Activated CD4-positive, alpha-beta T cell treated with anti-CD3 and anti-CD28 coated beads, Interleukin-2, amount 10 ng/mL, durations not matched to agents 7 days and 5 days (primary cell): ENCODE data around the gene CEBPZOS. TPM values are rescaled to one million over a fixed set of nuclear protein-coding genes. Genes with fewer than 3 reads are reported as not detected.
A peak's percentile ranks its signal among the peaks of the same experiment; 100 is the strongest.
"Not testable (repeated sequence)": the region's sequence is repeated elsewhere in the genome, so short reads cannot be mapped to it uniquely, and the experiment has no call there.

ENCODE experiments used
- CTCF ChIA-PET: fragments of 350-600 bp; sonication (Branson Sonifier 250); formaldehyde crosslinking; loops from one replicate; lab custom pipeline; 2021; ENCODE audit warnings: antibody characterized with exemption; lab: Charles Lee
- POLR2A ChIA-PET: fragments of 350-600 bp; sonication (Branson Sonifier 250); formaldehyde crosslinking; loops from one replicate; lab custom pipeline; 2021; ENCODE audit warnings: antibody characterized with exemption; lab: Charles Lee
- DNase-seq: peaks from one replicate; pipeline ENCODE4 v3.0.0-alpha.2; 2020
- H3K27ac Mint-ChIP-seq: one replicate; pipeline ENCODE4 v1.8.0; 2021; ENCODE audit warnings: mild to moderate bottlenecking, moderate library complexity, mixed read lengths
- H3K27me3 Mint-ChIP-seq: one replicate; pipeline ENCODE4 v1.8.0; 2021; ENCODE audit warnings: mixed read lengths
- H3K36me3 Mint-ChIP-seq: one replicate; pipeline ENCODE4 v1.8.0; 2021; ENCODE audit warnings: low read depth, mixed read lengths
- H3K4me1 Mint-ChIP-seq: one replicate; pipeline ENCODE4 v1.8.0; 2021; ENCODE audit warnings: mixed read lengths
- H3K4me3 Mint-ChIP-seq: one replicate; pipeline ENCODE4 v1.8.0; 2021; ENCODE audit warnings: mild to moderate bottlenecking, moderate library complexity, mixed read lengths
- H3K9me3 Mint-ChIP-seq: one replicate; pipeline ENCODE4 v1.8.0; 2021; ENCODE audit warnings: mixed read lengths
- total RNA-seq, 2 experiments: library from RNA; stranded (reverse); gene quantifications; one replicate each; pipeline ENCODE4 v1.2.3, GENCODE V29; 2021

Gene CEBPZOS
- total RNA-seq, 2 experiments from 2014 or later, result 37.5 to 38.5 TPM

DNA sequence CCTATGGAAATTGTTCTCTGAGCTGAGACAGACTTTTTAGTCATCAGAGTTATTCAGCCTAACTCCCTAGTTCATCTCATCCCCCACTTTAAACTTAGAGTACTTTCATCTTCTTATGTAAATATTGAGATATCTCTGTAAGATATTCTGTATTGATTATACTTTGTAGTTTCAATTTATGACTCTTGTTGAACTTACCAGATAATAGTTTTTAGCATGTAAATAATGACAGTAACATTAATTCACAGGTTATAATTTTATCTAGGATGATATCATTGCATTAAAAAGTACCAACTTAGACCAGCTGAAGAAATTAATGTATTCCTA lies 24.7 kb upstream of the CEBPZOS start:
- DNase-seq, result no peak
- Mint-ChIP-seq H3K4me1 (no peaks in the 10 kb centered on the region), H3K27ac (no peak overlapping the region), H3K36me3 (no peaks in the 10 kb centered on the region), H3K9me3 (no peaks in the 10 kb centered on the region), H3K27me3 (no peaks in the 10 kb centered on the region), H3K4me3 (no peak overlapping the region)
- POLR2A ChIA-PET, result no interaction called here
- CTCF ChIA-PET, result interaction anchor here (0.7 to 0.8 kb wide), 2 partner anchors 19 to 30 kb away, joined by 3 to 4 read pairs; no protein-coding TSS in a partner anchor

DNA sequence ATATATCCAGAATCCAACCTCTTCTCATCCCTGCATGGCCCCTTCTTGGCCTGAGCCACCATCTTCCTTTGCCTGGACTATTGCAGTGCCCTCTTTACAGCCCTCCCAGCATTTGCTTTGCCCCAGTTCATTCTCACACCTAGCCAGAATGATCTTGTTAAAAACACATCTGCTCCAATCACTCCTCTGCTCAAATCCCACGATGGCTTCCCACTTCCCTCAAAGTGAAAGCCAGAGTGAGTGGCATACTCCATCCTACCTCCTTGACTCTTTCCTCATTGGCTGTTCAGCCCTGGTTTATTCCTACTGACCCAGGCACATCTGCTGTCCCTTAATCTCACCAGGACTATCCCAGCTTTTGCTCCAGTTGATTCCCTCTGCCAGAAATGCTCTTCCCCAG lies 22.6 kb upstream of the CEBPZOS start:
- CTCF ChIA-PET, result no interaction called here
- POLR2A ChIA-PET, result no interaction called here
- H3K36me3 Mint-ChIP-seq, result no peaks in the 10 kb centered on the region
- H3K9me3 Mint-ChIP-seq, result no peaks in the 10 kb centered on the region
- H3K27me3 Mint-ChIP-seq, result no peaks in the 10 kb centered on the region
- H3K27ac Mint-ChIP-seq, result no peak overlapping the region
- H3K4me1 Mint-ChIP-seq, result no peaks in the 10 kb centered on the region
- DNase-seq, result no peak
- no peak overlapping the region for H3K4me3 Mint-ChIP-seq

DNA sequence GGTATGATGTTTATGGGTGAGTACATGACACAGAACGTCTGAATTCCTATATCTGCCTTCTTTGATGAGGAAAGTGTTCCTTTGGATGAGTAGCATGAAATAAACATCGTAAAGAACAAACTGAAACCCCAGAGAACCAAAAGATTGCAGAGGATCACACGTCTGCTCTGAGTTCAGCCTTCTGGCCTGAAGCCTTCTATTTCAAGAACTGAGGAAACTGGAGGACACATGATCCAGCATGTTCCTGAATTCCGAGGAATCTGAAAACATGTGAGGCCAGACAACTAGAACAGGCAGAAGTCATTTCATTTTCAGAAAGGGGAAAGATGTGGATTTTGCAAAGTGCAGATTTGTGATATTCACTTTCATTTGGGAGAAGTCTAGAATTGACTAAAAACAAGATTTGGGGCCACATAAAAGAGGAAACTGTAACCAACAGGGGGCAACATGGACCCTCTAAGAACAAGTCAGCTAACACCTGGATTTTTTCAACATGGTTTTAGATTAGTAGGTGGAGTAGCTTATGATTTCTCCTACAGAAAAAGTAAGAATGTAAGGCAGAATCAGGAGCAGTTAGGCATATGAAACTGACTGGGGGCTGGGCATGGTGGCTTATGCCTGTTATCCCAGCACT lies 16.2 kb upstream of the CEBPZOS start:
- no peak for DNase-seq
- ChIA-PET POLR2A (no interaction called here), CTCF (interaction anchor here (1.1 to 2.0 kb wide), 3 partner anchors 11 to 21 kb away, joined by 3 to 5 read pairs (median 4); no protein-coding TSS in a partner anchor)
- H3K27me3 Mint-ChIP-seq, result peaks cover 34% of the 10 kb centered on the region
- H3K9me3 Mint-ChIP-seq, result no peaks in the 10 kb centered on the region
- H3K27ac Mint-ChIP-seq, result no peak overlapping the region
- H3K36me3 Mint-ChIP-seq, result no peaks in the 10 kb centered on the region
- no peaks in the 10 kb centered on the region for H3K4me1 Mint-ChIP-seq
- no peak overlapping the region for H3K4me3 Mint-ChIP-seq

DNA sequence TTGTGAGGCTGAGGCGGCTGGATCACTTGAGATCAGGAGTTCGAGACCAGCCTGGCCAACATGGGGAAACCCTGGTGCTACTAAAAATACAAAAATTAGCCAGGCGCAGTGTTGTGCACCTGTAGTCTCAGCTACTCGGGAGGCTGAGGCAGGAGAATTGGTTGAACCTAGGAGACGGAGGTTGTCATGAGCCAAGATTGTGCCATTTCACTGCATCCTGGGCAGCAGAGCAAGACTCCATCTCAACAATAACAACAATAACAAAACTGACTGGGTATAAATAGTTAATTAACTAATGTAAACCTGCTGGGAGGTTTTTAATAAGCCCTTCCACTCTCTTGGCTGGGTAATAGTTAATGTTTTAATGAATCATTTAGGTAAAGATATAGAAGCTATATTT lies 15.7 kb upstream of the CEBPZOS start:
- Mint-ChIP-seq H3K9me3 (no peaks in the 10 kb centered on the region), H3K27ac (no peak overlapping the region), H3K4me1 (no peaks in the 10 kb centered on the region), H3K4me3 (no peak overlapping the region), H3K36me3 (no peaks in the 10 kb centered on the region), H3K27me3 (peaks cover 34% of the 10 kb centered on the region)
- POLR2A ChIA-PET, result no interaction called here
- no peak for DNase-seq
- CTCF ChIA-PET, result interaction anchor here (2.0 kb wide), 1 partner anchor 12 kb away, joined by 4 read pairs; no protein-coding TSS in a partner anchor

DNA sequence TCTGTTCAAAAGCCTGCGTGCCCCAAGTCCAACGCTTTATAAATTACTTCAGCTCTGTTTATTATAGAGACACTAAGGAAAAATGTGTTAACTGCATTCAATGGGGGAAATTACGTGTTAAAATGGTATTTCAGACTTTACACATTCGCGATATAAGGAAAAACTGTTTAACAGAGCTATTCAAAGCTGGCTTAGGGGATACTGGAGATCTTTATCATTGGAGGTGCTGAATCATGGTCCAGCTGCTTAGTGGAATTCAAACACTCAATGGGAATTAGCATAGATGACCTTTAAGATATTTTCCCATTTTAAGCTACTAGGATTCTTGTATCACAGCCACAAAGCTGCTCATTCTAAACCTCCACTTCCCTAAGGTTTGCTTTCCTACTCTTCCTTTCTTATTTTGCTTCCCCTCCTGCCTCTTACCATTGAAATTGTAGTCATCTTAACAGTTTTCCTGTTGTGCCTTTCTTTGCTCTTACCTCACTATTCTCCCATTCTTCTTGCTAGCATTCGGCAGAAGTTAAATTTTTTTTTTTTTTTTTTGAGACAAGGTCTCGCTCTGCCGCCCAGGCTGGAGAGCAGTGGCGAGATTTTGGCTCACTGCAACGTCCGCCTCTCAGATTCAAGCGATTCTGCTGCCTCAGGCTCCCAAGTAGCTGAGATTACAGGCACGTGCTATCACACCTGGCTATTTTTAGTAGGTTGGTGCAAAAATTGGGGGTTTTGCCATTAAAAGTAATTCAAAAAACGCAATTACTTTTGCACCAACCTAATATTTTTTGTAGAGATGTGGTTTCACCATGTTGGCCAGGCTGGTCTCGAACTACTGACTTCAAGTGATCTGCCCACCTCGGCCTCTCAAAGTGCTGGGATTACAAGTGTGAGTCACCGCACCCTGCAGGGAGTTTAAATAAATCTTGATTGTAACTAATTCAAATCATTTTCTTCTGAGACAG lies 14.3 kb upstream of the CEBPZOS start:
- DNase-seq, result no peak
- H3K27ac Mint-ChIP-seq, result no peak overlapping the region
- H3K27me3 Mint-ChIP-seq, result peaks cover 34% of the 10 kb centered on the region
- no peaks in the 10 kb centered on the region for H3K4me1 Mint-ChIP-seq
- no peaks in the 10 kb centered on the region for H3K36me3 Mint-ChIP-seq
- no peaks in the 10 kb centered on the region for H3K9me3 Mint-ChIP-seq
- ChIA-PET CTCF (interaction anchor here (0.6 to 2.0 kb wide), 2 partner anchors 11 to 16 kb away, joined by 4 read pairs; no protein-coding TSS in a partner anchor), POLR2A (no interaction called here)
- H3K4me3 Mint-ChIP-seq, result no peak overlapping the region

DNA sequence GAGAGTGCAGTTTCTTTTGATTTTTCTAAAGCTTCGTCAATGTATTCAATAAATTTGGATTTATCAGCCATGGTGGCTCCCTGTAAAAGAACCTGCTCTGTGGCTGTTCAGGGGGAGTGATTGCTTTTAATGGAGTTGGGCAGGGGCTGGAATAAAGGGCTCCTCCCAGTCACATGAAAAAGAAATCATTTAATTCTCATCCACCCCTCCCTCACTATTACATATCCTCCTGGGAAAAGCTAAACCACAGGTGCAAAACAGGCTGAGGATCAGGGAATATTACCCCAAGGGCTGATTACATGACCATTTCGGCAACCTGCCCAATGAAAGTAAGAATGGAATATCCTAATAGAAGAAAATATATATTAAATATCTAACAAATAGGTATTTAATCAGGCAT lies 7.7 kb upstream of the CEBPZOS start, which contains the start of gene SULT6B1:
Gene SULT6B1, minus strand, starts transcription at position 101 of the 400 bp plus-strand sequence. Its CDS starts 30 bp downstream, at position 71.
- ChIA-PET POLR2A (no interaction called here), CTCF (no interaction called here)
- H3K9me3 Mint-ChIP-seq, result no peaks in the 10 kb centered on the region

DNA sequence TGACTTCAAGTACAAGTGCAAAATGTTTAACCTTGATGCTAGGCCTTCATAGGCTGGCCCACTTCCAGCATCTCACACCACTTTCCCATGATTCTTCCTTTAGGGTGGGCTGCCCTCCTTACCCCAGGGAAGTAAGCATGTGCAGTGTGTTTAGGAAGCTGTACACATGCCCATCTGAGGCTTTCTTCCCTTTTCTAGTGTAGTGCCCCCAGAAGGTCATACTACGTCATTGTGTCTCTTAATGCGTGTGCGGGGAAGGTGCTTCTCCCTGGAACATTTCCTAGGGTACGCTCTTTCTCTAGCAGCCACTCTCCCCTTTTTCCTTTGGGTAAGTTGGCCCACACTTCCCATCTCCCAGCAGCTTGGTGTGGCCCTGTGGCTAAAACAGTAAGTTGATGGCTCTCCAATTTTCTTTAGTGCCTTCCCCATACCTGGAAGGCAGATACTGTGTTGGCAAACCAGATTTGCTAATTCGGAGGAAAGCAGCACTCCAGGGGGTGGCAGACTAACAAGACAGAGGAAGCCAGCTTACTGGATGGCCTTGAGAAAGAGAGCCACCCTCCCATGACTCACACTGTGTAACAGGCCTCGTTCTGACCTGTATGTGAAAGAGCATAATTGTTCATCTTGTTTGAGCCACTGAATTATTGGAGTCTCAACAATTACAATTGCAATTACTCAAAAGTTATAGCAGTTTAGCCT lies 6.7 kb upstream of the CEBPZOS start:
- H3K4me3 Mint-ChIP-seq, result no peak overlapping the region
- CTCF ChIA-PET, result interaction anchor here (0.8 to 1.0 kb wide), 2 partner anchors 21 to 187 kb away, joined by 3 read pairs; no protein-coding TSS in a partner anchor

More for the DNA sequence above, 7.7 kb upstream of the CEBPZOS start, which contains the start of gene SULT6B1:
- no peaks in the 10 kb centered on the region for H3K36me3 Mint-ChIP-seq
- no peak within 1 kb of the TSS for H3K4me3 Mint-ChIP-seq
- H3K4me1 Mint-ChIP-seq, result peaks cover 4% of the 10 kb centered on the region
- H3K27me3 Mint-ChIP-seq, result peaks cover 13% of the 10 kb centered on the region
- no peak for DNase-seq
- H3K27ac Mint-ChIP-seq, result no peak within 1 kb of the TSS

DNA sequence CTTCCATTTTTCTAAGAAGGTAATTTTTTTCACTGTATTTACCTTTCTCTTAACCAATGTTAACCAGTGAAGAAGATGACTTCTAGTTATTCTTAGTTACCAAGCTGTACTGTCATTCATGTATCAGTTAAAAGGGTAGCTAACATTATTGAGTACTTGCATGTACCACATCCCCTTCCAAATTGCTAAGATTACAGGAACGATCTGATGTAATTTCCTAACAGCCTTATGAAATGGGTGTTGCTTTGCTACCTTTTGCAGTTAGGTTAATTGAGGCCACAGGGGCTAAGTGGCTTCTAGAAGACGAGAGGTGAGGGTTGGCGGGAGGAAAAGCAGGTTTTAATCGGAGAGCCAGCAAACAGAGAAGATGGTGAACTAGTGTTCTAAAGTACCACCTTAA lies 6.0 kb upstream of the CEBPZOS start:
- Mint-ChIP-seq H3K27ac (no peak overlapping the region), H3K9me3 (no peaks in the 10 kb centered on the region), H3K4me1 (peaks cover 4% of the 10 kb centered on the region), H3K4me3 (no peak overlapping the region), H3K27me3 (peaks cover 9% of the 10 kb centered on the region), H3K36me3 (no peaks in the 10 kb centered on the region)
- POLR2A ChIA-PET, result no interaction called here
- CTCF ChIA-PET, result interaction anchor here (0.8 to 1.0 kb wide), 2 partner anchors 19 to 187 kb away, joined by 3 to 4 read pairs; no protein-coding TSS in a partner anchor
- no peak for DNase-seq

More for the DNA sequence above, 6.7 kb upstream of the CEBPZOS start:
- no peaks in the 10 kb centered on the region for H3K36me3 Mint-ChIP-seq
- no peak overlapping the region for H3K27ac Mint-ChIP-seq
- H3K4me1 Mint-ChIP-seq, result peaks cover 4% of the 10 kb centered on the region
- POLR2A ChIA-PET, result no interaction called here
- H3K9me3 Mint-ChIP-seq, result no peaks in the 10 kb centered on the region
- H3K27me3 Mint-ChIP-seq, result peaks cover 9% of the 10 kb centered on the region
- no peak for DNase-seq

DNA sequence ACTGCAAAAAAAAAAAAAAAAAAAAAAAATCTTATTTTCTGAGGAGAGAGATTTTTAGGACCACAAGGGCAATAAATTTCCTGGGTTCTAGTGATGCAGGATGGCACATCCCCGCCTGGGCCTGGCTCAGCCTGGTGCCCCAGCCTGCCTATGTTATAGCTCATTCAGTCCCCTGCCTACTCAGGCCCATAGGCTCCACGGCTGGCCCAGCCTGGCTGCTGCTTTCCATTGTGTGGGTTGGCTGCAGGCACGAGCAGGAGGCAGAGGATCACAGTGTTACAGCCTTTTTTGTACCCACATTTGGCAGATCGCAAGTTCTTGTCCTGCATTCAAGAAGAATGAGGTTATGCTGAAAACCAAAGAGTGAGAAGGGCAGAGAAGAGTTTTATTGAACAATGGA lies 5.0 kb upstream of the CEBPZOS start:
- Mint-ChIP-seq H3K27ac (no peak overlapping the region), H3K36me3 (peaks cover 1% of the 10 kb centered on the region), H3K9me3 (no peaks in the 10 kb centered on the region), H3K27me3 (peaks cover 9% of the 10 kb centered on the region), H3K4me3 (no peak overlapping the region), H3K4me1 (peaks cover 6% of the 10 kb centered on the region)
- CTCF ChIA-PET, result interaction anchor here (0.6 to 1.4 kb wide), 3 partner anchors 14 to 825 kb away, joined by 3 to 4 read pairs (median 3); no protein-coding TSS in a partner anchor
- POLR2A ChIA-PET, result no interaction called here
- DNase-seq, result no peak

DNA sequence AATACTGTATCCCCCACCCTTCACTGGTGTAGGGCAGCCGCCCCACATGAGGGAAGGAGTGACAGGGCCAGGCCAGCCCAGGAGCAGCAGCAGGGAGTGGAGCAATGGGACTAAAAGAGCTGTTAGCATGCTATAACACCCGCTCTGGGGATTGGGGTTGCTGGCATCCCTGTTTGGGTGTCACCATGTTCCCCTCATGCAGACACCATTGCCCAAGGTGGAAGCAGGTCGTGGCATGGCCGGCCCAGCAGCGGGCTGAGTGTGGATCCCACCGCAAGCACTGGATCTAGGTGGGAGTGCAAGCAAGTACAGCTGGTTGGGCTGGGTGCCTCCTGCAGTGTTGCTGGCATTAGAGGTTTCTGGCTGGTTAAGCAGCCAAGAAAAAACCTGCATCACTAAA lies 4.5 kb upstream of the CEBPZOS start:
- POLR2A ChIA-PET, result no interaction called here
- CTCF ChIA-PET, result interaction anchor here (0.6 to 1.4 kb wide), 2 partner anchors 15 to 825 kb away, joined by 3 read pairs; no protein-coding TSS in a partner anchor
- Mint-ChIP-seq H3K9me3 (no peaks in the 10 kb centered on the region), H3K4me3 (no peak overlapping the region), H3K4me1 (peaks cover 8% of the 10 kb centered on the region), H3K36me3 (peaks cover 3% of the 10 kb centered on the region), H3K27me3 (peaks cover 9% of the 10 kb centered on the region), H3K27ac (no peak overlapping the region)
- DNase-seq, result no peak

DNA sequence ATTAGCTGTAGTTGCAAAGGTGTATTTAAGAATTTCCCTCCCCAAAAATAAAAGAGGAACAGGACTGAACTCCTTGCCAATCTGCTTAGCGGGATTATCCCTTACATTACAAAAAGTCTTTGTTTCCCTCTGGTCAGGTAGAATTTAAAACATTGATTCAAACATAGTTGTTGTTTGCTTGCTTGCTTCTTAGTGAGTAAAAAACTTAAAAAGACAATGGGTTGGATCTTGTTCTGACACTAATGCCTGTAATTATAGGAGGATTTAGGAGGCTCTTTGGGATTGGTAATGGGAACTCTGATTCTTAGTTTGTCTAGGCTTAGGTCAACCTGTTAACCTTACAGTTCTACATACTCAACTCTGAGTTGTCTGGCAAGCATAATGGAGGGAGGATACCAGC lies 3.7 kb upstream of the CEBPZOS start:
- H3K36me3 Mint-ChIP-seq, result peaks cover 9% of the 10 kb centered on the region
- POLR2A ChIA-PET, result no interaction called here
- CTCF ChIA-PET, result interaction anchor here (0.7 to 1.4 kb wide), 3 partner anchors 11 to 144 kb away, joined by 3 to 4 read pairs (median 4); no protein-coding TSS in a partner anchor
- H3K27me3 Mint-ChIP-seq, result peaks cover 8% of the 10 kb centered on the region
- DNase-seq, result no peak
- H3K4me3 Mint-ChIP-seq, result no peak overlapping the region
- no peaks in the 10 kb centered on the region for H3K9me3 Mint-ChIP-seq
- no peak overlapping the region for H3K27ac Mint-ChIP-seq
- H3K4me1 Mint-ChIP-seq, result peaks cover 15% of the 10 kb centered on the region

DNA sequence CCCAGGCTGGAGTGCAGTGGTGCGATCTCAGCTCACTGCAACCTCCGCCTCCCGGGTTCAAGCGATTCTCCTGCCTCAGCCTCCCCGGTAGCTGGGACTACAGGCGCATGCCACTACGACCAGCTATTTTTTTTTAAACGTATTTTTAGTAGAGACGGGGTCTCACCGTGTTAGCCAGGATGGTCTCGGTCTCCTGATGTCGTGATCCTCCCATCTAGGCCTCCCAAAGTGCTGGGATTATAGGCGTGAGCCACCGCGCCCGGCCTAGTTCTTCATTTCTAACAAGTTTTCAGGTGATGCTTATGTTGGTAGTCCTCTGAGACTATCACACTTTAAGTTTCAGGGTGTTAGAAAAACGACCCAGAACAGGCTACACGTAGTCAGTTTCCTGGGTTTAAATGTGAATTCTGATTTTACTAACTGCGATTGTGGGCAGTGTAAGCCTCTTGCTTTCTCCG lies 405 bp upstream of the CEBPZOS start:
- peak overlapping the region; percentile 87 for H3K4me3 Mint-ChIP-seq
- CTCF ChIA-PET, H3K9me3 Mint-ChIP-seq, H3K27me3 Mint-ChIP-seq, POLR2A ChIA-PET, DNase-seq: not testable (repeated sequence)
- H3K27ac Mint-ChIP-seq, result peak overlapping the region; percentile 95
- peaks cover 36% of the 10 kb centered on the region for H3K4me1 Mint-ChIP-seq
- peaks cover 27% of the 10 kb centered on the region for H3K36me3 Mint-ChIP-seq
